ENCODE measurements around the gene ZNF800.

Gene ZNF800

DNA sequence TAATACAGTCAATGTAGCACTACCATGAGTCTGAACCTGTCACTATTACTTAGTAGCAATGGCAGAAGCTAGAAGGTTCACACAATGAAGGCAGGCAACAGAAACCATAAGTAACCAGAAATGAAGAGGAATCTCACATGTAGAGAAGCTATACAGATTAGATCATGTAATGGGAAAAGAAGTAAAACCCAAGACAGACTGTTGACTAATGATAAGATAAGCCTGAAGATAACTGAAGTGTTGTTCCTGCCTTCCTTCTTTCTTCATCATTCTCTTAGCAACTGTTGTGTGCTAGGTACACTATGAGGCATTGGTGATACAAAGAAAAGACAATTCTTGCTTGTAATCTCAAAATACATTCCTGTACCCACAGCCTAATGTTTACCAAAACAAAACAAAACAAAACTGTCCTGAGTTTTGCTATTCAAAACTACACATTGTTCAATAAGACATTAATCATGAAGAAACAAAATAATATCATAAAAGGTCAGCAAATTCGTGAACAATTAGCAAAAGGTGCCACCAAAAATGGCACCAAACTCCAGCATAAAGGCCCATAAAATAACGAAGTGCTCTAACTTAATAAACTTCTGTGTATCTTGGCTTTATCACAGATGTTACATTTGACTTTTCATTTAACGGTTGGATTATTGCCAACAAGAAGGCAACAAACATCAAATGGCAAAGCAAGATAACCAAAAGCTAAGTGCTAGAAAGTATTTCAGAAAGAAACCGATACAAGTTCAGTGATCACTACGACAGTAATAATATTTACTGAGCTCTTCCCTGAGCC, 27.1 kb downstream of the ZNF800 start:
- no peak overlapping the region for H3K4me3 ChIP-seq (ENCODE audit: low read depth, low read length)
- DNase-seq (ENCODE audit: low read depth): no peak
- TF ChIP-seq CTCF (IDR thresholded peaks at IDR 0.05; ENCODE audit: insufficient read depth, low read depth, low read length, missing control alignments): no peak

- TF ChIP-seq CTCF (IDR thresholded peaks at IDR 0.05; ENCODE audit: insufficient read depth, low read depth, low read length, missing control alignments): no peak
- DNase-seq (ENCODE audit: low read depth): no peak
- H3K4me3 ChIP-seq (ENCODE audit: low read depth, low read length): no peak overlapping the region
Measured at GRCh38 chr7:127362364-127363027, 30.0 kb downstream of the ZNF800 start.

DNA sequence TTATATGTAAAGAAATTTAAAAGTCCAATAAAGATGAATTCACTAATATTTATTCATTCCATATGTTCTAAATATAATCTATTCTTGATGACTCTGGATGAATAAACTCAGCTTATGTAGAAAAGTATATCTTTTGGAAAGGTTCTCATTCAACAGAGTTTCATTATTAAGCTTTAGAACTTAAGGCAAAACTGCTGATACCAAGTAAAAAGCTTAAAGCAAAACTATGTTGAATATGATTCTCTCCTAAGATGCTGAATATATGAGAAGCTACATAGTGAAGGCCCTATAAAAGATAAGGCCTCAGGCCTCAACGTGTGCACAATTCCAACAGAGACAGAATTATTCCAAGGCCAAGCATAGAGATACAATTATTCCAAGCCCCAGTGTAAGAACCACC, 30.8 kb downstream of the ZNF800 start:
- DNase-seq (ENCODE audit: low read depth): no peak
- no peak for TF ChIP-seq CTCF (IDR thresholded peaks at IDR 0.05; ENCODE audit: insufficient read depth, low read depth, low read length, missing control alignments)
- no peak overlapping the region for H3K4me3 ChIP-seq (ENCODE audit: low read depth, low read length)

DNA sequence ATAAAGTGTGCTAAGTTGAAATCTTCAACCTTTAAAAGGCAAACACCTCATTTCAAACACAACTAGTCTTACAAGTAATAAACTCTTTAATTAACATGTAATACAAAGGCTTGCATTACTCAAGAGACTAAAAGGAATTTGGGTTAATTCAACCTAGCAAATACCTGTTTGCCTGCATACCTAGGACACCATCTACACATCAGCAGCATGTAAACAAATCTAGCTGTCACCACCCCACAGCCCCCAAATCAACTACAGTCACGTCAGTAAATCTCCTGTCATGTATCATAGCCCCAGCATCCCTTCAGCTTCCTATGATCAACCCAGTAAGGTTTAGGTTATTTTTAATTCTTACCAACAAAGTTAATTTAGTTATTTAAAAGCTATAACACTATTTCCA, 33.5 kb downstream of the ZNF800 start:
- TF ChIP-seq CTCF (IDR thresholded peaks at IDR 0.05; ENCODE audit: insufficient read depth, low read depth, low read length, missing control alignments): no peak
- no peak for DNase-seq (ENCODE audit: low read depth)
- no peak overlapping the region for H3K4me3 ChIP-seq (ENCODE audit: low read depth, low read length)

- no peak for TF ChIP-seq CTCF (IDR thresholded peaks at IDR 0.05; ENCODE audit: insufficient read depth, low read depth, low read length, missing control alignments)
- DNase-seq (ENCODE audit: low read depth): no peak
- no peak overlapping the region for H3K4me3 ChIP-seq (ENCODE audit: low read depth, low read length)
Measured at GRCh38 chr7:127353897-127354296, 38.6 kb downstream of the ZNF800 start.

- no peak for TF ChIP-seq CTCF (IDR thresholded peaks at IDR 0.05; ENCODE audit: insufficient read depth, low read depth, low read length, missing control alignments)
- no peak for DNase-seq (ENCODE audit: low read depth)
- H3K4me3 ChIP-seq (ENCODE audit: low read depth, low read length): no peak overlapping the region
Measured at GRCh38 chr7:127350586-127350985, 41.9 kb downstream of the ZNF800 start.
